ENCODE results near the gene CCDC85B. TPM values are rescaled to one million over a fixed set of nuclear protein-coding genes. Genes with fewer than 3 reads are reported as not detected.

CCDC85B gene
- total RNA-seq, 1 experiment from 2014 or later = 85.4 TPM

DNA sequence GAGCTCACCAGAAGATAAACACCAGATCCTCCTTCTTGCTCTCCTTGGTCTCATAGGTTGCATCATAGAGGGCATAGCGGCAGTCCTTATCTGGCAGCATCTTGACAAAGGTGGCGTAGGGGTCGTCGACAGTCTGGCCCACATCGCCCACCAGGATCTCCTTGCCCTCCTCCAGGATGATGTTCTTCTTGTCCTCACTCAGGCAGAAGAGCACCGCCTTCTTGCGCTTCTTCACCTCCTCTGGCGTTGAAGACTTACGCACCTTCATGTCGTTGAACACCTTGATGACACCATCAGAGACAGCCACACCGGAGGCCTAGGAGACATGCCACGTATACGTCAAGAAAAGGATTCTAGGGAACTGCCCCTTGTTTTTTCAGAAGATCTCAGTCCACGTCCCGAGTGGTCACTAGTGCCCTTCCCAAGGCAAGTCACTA lies 34.5 kb upstream of the CCDC85B start:
- Histone ChIP-seq H3K4me1 (ENCODE audit: control insufficient read depth, insufficient read depth, low read length) (peaks cover 38% of the 10 kb centered on the region), H3K9me3 (ENCODE audit: control insufficient read depth, insufficient read depth, low read depth, low read length) (no peaks in the 10 kb centered on the region), H3K27ac (ENCODE audit: low read length) (peak overlapping the region; percentile 93), H3K27me3 (ENCODE audit: control insufficient read depth, insufficient read depth, low read length) (no peaks in the 10 kb centered on the region), H3K36me3 (ENCODE audit: control insufficient read depth, insufficient read depth, low read length) (peaks cover 29% of the 10 kb centered on the region), H3K4me3 (ENCODE audit: low read depth in 2 of 2, low read length in 2 of 2) (peak overlapping the region; percentile 94 to 99)
- no TSS peak for BruUV-seq (replicated peaks)
- ATAC-seq (no peak), DNase-seq (ENCODE audit: low read depth, low spot score) (no peak)
- no peak for TF ChIP-seq SIN3A (IDR thresholded peaks at IDR 0.05; ENCODE audit: borderline replicate concordance, insufficient read depth, low read depth, low read length)
- peak; percentile 4; the same call in 1 of the 2 replicates for TF ChIP-seq POLR2AphosphoS5 (IDR thresholded peaks at IDR 0.05; ENCODE audit: low read depth, low read length)
- in situ Hi-C loops (cut with HindIII; ENCODE audit: low pct_unique_long_range_greater_than_20kb, low sequenced_read_pairs) (no loop called here), intact Hi-C loops (cut with micrococcal nuclease; ENCODE audit: unreplicated experiment) (loop anchor here (10.0 kb wide), 1 partner anchor 301 kb away; the partner anchor contains the start of gene LTBP3)
- ChIA-PET POLR2A (no interaction called here), CTCF (no interaction called here)

DNA sequence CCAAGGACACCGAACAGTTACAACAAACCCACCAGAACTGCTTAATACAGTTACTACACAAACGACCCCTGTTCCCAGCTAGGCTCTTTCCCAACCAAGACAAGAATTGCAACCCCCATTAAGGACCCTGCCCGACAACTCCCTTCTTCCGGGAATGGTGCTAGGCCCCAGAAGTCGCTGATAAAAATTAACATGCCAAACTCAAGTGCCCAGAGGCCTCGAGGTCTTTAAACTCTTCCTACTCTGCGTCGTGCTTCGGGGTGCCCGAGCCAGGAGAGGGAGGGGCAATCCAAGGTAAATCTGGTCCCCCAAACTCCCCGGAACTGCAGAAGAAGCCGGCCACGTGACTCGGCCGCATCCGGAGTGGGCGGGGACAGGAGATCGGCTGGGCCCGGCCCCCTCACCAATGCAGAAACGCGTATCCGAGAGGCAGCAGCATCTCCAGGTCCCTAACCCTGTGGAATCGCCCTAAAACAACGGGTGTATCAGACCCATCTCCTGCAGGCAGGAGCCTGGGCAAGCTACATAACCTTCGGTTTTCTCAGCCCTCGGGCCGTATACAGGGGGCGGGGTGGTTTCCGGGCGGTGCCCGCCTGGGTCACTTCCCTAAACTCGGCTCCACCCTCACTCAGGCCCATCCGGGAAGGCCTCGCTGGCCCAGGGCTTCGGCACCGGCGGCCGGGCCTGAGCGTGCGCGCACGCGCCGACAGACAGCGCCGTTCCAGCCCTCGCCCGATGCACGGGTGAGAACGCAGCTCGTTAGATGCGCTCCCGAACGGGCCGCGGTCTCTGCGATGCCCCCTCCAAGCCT lies 33.6 kb upstream of the CCDC85B start:
- H3K9me3 ChIP-seq (ENCODE audit: control insufficient read depth, insufficient read depth, low read depth, low read length) = no peaks in the 10 kb centered on the region
- DNase-seq (ENCODE audit: low read depth, low spot score) (no peak), ATAC-seq (peak; percentile 35)
- in situ Hi-C loops (cut with HindIII; ENCODE audit: low pct_unique_long_range_greater_than_20kb, low sequenced_read_pairs) = no loop called here
- BruUV-seq (replicated peaks) = no TSS peak
- H3K4me3 ChIP-seq (ENCODE audit: low read depth in 2 of 2, low read length in 2 of 2) = peak overlapping the region; percentile 94 to 99
- H3K27me3 ChIP-seq (ENCODE audit: control insufficient read depth, insufficient read depth, low read length) = no peaks in the 10 kb centered on the region
- peaks cover 31% of the 10 kb centered on the region for H3K36me3 ChIP-seq (ENCODE audit: control insufficient read depth, insufficient read depth, low read length)
- H3K27ac ChIP-seq (ENCODE audit: low read length) = peak overlapping the region; percentile 93
- POLR2A ChIA-PET = no interaction called here
- CTCF ChIA-PET = no interaction called here
- H3K4me1 ChIP-seq (ENCODE audit: control insufficient read depth, insufficient read depth, low read length) = peaks cover 45% of the 10 kb centered on the region
- TF ChIP-seq, protein P1, sequence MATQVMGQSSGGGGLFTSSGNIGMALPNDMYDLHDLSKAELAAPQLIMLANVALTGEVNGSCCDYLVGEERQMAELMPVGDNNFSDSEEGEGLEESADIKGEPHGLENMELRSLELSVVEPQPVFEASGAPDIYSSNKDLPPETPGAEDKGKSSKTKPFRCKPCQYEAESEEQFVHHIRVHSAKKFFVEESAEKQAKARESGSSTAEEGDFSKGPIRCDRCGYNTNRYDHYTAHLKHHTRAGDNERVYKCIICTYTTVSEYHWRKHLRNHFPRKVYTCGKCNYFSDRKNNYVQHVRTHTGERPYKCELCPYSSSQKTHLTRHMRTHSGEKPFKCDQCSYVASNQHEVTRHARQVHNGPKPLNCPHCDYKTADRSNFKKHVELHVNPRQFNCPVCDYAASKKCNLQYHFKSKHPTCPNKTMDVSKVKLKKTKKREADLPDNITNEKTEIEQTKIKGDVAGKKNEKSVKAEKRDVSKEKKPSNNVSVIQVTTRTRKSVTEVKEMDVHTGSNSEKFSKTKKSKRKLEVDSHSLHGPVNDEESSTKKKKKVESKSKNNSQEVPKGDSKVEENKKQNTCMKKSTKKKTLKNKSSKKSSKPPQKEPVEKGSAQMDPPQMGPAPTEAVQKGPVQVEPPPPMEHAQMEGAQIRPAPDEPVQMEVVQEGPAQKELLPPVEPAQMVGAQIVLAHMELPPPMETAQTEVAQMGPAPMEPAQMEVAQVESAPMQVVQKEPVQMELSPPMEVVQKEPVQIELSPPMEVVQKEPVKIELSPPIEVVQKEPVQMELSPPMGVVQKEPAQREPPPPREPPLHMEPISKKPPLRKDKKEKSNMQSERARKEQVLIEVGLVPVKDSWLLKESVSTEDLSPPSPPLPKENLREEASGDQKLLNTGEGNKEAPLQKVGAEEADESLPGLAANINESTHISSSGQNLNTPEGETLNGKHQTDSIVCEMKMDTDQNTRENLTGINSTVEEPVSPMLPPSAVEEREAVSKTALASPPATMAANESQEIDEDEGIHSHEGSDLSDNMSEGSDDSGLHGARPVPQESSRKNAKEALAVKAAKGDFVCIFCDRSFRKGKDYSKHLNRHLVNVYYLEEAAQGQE (IDR thresholded peaks at IDR 0.05; ENCODE audit: insufficient read depth in 1 of 2, low read depth in 2 of 2, low read length in 1 of 2) = no peak
- TF ChIP-seq POLR2AphosphoS5 (IDR thresholded peaks at IDR 0.05; ENCODE audit: low read depth, low read length) = peak; percentile 75
- intact Hi-C loops (cut with micrococcal nuclease; ENCODE audit: unreplicated experiment) = loop anchor here (10.0 kb wide), 1 partner anchor 302 kb away; the partner anchor contains the start of gene LTBP3

DNA sequence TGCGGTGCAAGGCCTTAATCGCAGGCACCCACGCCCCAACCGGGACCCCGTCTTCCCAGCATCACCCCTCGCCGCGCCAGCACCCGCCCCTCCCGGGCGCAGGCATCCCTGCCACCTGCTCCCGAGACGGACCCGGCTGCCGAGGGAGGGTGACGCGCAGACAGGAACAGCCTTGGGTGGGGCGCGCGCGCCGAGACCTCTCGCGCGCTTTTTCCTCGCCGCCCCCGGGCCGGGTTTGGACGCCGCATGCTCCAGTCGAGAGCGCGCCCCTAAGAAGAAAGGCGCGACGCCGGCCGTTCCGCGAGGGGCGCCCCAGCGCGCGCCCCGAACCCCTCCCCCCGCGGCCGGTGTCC lies 33.0 kb upstream of the CCDC85B start:
- no peak for DNase-seq (ENCODE audit: low read depth, low spot score)
- peak; percentile 0; the same call in 1 of the 2 replicates for ATAC-seq
- no peaks in the 10 kb centered on the region for H3K27me3 ChIP-seq (ENCODE audit: control insufficient read depth, insufficient read depth, low read length)
- peaks cover 31% of the 10 kb centered on the region for H3K36me3 ChIP-seq (ENCODE audit: control insufficient read depth, insufficient read depth, low read length)
- ChIA-PET POLR2A (no interaction called here), CTCF (no interaction called here)
- H3K9me3 ChIP-seq (ENCODE audit: control insufficient read depth, insufficient read depth, low read depth, low read length) = no peaks in the 10 kb centered on the region
- intact Hi-C loops (cut with micrococcal nuclease; ENCODE audit: unreplicated experiment) (loop anchor here (10.0 kb wide), 1 partner anchor 303 kb away; the partner anchor contains the start of gene LTBP3), in situ Hi-C loops (cut with HindIII; ENCODE audit: low pct_unique_long_range_greater_than_20kb, low sequenced_read_pairs) (no loop called here)
- no TSS peak for BruUV-seq (replicated peaks)
- H3K27ac ChIP-seq (ENCODE audit: low read length) = peak overlapping the region; percentile 93
- H3K4me3 ChIP-seq (ENCODE audit: low read depth in 2 of 2, low read length in 2 of 2) = peak overlapping the region; percentile 94 to 99
- TF ChIP-seq, protein P1 (IDR thresholded peaks at IDR 0.05; ENCODE audit: insufficient read depth in 1 of 2, low read depth in 2 of 2, low read length in 1 of 2) = no peak
- TF ChIP-seq, protein P2, sequence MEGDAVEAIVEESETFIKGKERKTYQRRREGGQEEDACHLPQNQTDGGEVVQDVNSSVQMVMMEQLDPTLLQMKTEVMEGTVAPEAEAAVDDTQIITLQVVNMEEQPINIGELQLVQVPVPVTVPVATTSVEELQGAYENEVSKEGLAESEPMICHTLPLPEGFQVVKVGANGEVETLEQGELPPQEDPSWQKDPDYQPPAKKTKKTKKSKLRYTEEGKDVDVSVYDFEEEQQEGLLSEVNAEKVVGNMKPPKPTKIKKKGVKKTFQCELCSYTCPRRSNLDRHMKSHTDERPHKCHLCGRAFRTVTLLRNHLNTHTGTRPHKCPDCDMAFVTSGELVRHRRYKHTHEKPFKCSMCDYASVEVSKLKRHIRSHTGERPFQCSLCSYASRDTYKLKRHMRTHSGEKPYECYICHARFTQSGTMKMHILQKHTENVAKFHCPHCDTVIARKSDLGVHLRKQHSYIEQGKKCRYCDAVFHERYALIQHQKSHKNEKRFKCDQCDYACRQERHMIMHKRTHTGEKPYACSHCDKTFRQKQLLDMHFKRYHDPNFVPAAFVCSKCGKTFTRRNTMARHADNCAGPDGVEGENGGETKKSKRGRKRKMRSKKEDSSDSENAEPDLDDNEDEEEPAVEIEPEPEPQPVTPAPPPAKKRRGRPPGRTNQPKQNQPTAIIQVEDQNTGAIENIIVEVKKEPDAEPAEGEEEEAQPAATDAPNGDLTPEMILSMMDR (IDR thresholded peaks at IDR 0.05) = no peak
- TF ChIP-seq POLR2AphosphoS5 (IDR thresholded peaks at IDR 0.05; ENCODE audit: low read depth, low read length) (no peak), SIN3A (IDR thresholded peaks at IDR 0.05; ENCODE audit: borderline replicate concordance, insufficient read depth, low read depth, low read length) (no peak), TCF7L2 (IDR thresholded peaks at IDR 0.05; ENCODE audit: low read depth, low read length) (no peak)
- peaks cover 51% of the 10 kb centered on the region for H3K4me1 ChIP-seq (ENCODE audit: control insufficient read depth, insufficient read depth, low read length)

Measured in Panc1 (cell line).